HG03521 (cell line): ENCODE measurements around the gene ADAMTS12.
A peak's percentile ranks its signal among the peaks of the same experiment; 100 is the strongest.
"Not testable (repeated sequence)": the region's sequence is repeated elsewhere in the genome, so short reads cannot be mapped to it uniquely, and the experiment has no call there.

ENCODE experiments used
- ATAC-seq: cut with Tn5 transposase; IDR thresholded peaks from one replicate; pipeline ENCODE4 v1.9.1; 2021; ENCODE audit warnings: mild to moderate bottlenecking, moderate library complexity; ENCODE audit not compliant: unreplicated experiment

ADAMTS12 gene

DNA sequence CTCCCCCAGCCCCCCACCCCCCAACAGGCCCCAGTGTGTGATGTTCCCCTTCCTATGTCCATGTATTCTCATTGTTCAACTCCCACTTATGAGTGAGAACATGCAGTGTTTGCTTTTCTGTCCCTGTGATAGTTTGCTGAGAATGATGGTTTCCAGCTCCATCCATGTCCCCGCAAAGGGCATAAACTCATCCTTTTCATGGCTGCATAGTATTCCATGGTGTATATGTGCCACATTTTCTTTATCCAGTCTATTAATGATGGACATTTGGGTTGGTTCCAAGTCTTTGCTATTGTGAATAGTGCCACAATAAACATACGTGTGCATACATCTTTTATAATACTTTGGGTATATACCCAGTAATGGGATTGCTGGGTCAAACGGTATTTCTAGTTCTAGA is 23.1 kb upstream of the ADAMTS12 start:
- not testable (repeated sequence) for ATAC-seq

- ATAC-seq = not testable (repeated sequence)
Observed at GRCh38 chr5:33906248-33906647, 14.5 kb upstream of the ADAMTS12 start.

DNA sequence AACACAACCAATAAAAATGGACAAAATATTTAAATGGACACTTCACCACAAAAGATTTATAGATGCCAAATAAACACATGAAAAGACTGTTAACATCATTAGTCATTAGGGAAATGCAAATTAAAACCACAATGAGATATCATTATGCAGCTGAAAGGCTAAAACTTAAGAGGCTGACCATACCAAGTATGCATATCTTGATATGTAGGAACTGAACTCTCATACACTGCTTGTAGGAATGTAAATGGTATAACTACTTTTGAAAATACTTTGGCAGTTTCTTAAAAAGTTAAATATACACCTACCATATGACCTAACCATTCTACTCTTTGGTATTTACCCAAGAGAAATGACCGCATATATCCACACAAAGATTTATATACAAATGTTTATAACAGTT is 13.6 kb upstream of the ADAMTS12 start:
- ATAC-seq = no peak

DNA sequence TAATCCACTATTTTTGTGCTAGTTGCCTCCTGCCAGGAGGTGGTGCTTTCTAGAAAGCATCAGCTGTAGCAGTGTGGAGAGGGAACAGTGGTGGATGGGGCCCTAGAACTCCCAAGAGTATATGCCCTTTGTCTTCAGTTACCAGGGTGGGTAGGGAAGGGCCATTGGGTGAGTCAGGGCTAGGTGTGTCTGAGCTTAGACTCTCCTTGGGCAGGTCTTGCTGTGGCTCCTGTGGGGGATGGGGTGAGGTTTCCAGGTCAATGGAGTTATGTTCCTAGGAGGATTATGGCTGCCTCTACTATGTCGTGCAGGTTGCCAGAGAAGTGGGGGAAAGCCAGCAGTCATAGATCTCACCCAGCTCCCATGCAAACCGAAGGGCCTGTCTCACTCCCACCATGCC is 11.3 kb upstream of the ADAMTS12 start:
- no peak for ATAC-seq

DNA sequence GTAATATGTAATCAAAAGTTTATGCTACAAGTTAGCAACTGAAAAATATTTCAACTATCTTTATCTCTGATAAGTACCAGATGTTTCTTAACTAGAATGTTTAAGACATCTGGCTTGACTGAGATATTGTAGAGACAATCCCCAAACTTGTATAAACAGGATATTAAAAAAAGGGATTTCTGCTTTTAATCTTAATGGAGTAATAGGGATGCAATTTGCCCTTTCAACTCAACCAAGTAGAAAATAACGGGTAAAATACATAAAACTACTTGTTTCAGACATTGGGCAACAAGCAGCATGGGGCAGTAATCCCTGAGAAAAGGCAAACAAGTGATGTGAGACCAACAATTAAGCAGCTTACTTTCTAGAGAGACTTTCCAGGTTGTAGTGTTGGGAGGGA is 9.4 kb upstream of the ADAMTS12 start:
- no peak for ATAC-seq

DNA sequence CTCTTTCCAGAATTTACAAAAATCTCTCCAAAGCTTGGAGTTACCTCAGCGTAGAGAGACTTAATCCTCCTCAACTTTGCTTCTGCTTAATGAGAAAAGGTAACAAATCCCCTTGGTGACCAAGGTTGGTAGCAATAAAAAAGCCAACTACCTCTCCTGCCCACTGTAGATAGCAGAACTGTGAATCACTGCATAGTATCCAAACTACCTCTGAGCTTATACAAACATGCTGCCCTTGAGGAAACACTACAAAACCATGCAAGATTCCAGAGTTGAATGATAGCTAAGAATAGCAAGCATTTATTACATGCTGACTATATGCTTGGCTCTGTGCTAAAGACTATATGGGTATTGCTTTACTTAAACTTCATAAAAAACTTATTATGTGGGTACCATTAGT is 2.8 kb upstream of the ADAMTS12 start:
- ATAC-seq = no peak

DNA sequence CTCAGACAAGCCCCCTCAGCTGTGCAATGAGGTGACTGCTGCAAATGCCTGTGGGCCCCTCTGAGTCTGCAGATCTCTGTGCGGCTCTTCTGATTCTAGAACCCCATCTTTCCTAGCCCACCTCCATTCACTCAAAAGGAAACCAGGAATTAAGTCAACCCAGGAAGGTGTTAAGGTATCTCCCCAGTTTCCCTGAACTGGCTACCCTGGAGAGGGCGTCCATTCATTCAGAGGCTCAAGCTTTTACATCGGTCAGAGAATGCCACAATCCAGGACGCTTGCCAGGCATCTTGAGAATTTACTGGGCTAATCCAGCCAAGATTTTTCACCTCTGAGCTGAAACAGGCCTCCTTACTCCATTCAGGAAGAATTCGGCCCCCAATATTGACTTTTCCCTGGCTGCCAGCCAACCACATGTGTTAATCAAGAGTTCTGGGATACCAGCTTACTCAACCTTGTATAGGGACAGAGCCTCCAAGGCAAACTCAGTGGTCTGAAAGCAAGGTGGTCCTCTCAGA is 889 bp upstream of the ADAMTS12 start:
- ATAC-seq = no peak

- no peak for ATAC-seq
Observed at GRCh38 chr5:33891446-33891787, 373 bp downstream of the ADAMTS12 start.

- no peak for ATAC-seq
Observed at GRCh38 chr5:33890131-33891032, 1.4 kb downstream of the ADAMTS12 start.

DNA sequence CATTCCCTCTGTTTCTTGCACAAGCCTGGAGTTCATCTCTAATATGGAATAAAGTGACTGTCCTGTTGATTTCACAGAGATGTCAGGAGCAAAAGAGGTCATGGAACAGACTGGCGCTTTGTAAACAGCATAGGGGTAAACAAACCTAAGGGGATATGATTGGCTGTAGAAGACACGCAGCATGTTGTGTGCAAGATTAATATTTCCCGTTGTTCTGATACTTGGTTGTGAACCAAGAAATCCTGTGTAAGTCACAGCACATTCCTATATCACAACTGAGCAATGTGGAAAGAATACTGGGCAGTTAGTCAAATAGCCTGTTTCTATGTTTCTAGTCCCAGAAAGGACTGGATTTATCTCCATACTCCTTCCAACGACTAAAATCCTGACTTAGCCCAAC is 3.2 kb downstream of the ADAMTS12 start:
- no peak for ATAC-seq

- no peak for ATAC-seq
Observed at GRCh38 chr5:33887268-33887667, 4.5 kb downstream of the ADAMTS12 start.

- ATAC-seq = no peak
Observed at GRCh38 chr5:33886283-33886682, 5.5 kb downstream of the ADAMTS12 start.

DNA sequence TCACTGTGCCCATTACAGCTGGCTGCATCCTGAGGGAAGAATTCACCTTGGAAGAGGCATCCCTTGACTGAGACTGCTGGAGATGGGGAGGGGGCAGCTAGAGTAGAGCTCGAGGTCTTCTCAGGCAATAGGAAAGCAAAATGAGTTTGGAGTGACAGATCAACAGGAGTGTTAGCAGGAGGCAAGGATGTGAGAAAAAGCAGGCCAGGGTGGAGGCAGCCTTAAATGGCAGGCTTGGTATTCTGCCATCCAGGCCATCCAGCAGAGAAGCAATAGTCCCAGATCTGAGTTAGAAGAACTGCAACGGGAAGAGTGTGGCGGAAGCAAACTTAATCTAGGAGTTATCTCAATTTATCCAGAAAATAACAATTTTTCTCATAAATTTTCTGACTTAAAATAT is 6.1 kb downstream of the ADAMTS12 start:
- ATAC-seq = no peak

DNA sequence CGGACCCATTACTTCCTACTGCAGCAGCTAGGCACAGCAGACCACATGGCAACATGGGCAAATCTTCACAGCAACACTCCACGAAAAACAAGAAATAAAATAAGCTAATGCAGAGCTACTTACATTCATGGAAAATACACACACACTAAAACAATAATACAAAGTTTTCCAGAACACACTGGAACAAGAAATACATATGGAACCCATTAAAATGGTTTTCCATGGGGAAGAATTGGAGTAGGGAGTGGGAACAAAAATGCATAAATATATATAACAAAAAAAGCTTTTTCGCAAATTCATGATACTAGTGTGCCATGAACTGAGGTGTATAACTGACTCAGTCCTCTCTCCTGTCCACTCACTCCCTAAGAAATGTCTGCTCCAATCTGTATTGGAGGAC is 8.3 kb downstream of the ADAMTS12 start:
- no peak for ATAC-seq

DNA sequence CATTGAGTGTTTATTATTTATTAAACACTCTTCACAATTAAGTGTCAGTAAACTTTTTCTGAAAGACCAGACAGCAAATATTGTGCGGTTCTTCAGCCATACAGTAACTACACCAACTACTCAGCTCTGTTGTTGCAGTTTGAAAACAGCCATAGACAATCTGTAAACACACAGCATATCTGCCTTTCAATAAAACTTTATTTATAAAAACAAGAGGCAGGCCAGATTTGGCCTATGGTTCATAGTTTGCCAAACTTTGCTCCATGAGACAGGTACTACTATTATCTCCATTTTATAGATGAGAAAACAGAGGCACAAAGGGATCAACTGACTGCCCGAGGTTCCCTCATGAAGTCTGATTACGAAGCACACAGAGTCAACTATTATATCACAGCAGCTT is 11.5 kb downstream of the ADAMTS12 start:
- no peak for ATAC-seq

GRCh38 chr5:33877449-33877848 is 14.3 kb downstream of the ADAMTS12 start:
- ATAC-seq = no peak

DNA sequence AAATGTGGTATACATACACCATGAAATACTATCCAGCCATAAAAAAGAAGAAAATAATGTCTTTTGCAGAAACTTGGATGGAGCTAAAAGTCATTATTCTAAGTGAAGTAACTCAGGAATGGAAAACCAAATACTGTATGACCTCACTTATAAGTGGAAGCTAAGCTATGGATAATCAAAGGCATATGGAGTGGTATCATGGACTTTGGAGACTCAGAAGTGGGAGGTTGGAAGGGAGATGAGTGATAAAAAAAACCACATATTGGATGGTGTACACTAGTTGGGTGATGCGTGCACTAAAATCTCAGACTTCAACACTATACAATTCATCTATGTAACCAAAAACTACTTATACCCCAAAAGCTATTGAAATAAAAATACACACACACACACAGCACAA is 24.5 kb downstream of the ADAMTS12 start:
- ATAC-seq = no peak

DNA sequence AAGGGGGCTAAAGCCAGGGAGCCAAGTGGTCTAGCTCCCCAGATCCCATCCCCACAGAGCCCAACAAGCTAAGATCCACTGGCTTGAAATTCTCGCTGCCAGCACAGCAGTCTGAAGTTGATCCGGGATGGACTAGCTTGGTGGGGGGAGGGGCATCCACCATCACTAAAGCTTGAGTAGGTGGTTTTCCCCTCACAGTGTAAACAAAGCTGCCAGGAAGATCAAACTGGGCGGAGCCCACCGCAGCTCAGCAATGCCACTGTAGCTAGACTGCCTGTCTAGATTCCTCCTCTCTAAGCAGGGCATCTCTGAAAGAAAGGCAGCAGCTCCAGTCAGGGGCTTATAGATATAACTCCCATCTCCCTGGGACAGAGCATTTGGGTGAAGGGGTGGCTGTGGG is 32.6 kb downstream of the ADAMTS12 start:
- ATAC-seq = not testable (repeated sequence)

GRCh38 chr5:33857037-33857436 is 34.8 kb downstream of the ADAMTS12 start:
- peak; percentile 53 for ATAC-seq

DNA sequence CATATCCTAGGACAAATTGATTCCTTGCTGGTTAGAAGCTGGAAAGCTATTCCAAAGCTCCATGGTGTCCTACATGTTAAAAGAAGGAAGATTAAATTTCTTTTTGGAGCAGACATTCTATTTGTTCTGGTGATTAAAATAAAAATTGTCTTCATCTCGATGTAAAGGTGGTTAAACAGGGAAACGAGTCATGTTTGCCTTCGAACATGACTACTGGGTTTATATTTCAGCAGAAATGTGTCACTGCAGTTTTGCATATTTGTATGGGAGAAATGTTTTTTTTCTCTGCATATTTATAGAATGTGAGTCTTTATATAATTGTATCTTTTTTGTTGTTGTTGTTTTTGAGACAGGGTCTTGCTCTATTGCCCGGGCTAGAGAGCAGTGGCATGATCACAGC is 36.4 kb downstream of the ADAMTS12 start:
- ATAC-seq = no peak

GRCh38 chr5:33854733-33855151 is 37.0 kb downstream of the ADAMTS12 start:
- no peak for ATAC-seq

DNA sequence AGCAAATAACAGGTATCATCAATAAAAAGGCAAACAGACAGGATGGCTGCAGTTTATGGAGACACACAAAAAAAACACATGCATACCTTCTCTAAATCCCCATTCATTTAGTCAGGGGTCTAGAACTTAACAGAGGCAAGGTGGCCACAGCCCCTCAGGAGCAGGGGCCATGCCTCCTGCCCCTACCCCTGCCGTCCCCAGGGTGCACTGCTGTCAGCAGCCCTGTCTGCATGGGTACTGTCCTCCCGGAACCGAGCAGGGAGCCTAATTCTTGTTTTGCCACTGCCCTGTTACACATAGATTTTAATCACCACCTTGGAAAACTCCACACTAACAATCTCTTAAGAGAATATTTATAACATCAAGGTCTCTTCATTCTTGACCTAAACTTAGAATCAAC is 39.0 kb downstream of the ADAMTS12 start:
- ATAC-seq = no peak

- no peak for ATAC-seq
Observed at GRCh38 chr5:33852319-33852718, 39.5 kb downstream of the ADAMTS12 start.
